HL-60 (cell line): ENCODE measurements around the gene HIVEP1.

Source experiments
- DNase-seq, 2 experiments: peaks; one replicate each; pipeline ENCODE4 v3.0.0-alpha.2; 2010 to 2020; ENCODE audit warnings: low read depth in 1 of 2, low spot score in 1 of 2
- H3K27ac ChIP-seq: fragments of 250-450 bp; sonication (Bioruptor Pico); replicated peaks from 2 replicates; pipeline ENCODE4 v1.5.1; 2020; ENCODE audit warnings: mild to moderate bottlenecking, moderate library complexity
- H3K27me3 ChIP-seq: fragments of 250-450 bp; sonication (Bioruptor Pico); 2 replicates; pipeline ENCODE4 v1.5.1; 2021; ENCODE audit warnings: mild to moderate bottlenecking, moderate library complexity; ENCODE audit not compliant: insufficient read depth, poor library complexity, severe bottlenecking
- H3K4me3 ChIP-seq: replicated peaks from 2 replicates; pipeline ENCODE4 v1.5.1; 2011; ENCODE audit warnings: mild to moderate bottlenecking, control low read depth, low read length; ENCODE audit not compliant: insufficient read depth
- CTCF ChIP-seq: IDR thresholded peaks from one replicate; pipeline ENCODE4 v1.5.1; 2011; ENCODE audit warnings: low read length, control low read depth, inconsistent platforms; ENCODE audit not compliant: insufficient read depth
- GABPA ChIP-seq: IDR thresholded peaks from 2 replicates; pipeline ENCODE4 v1.6.1; 2012; ENCODE audit warnings: low read depth
- POLR2AphosphoS5 ChIP-seq: IDR thresholded peaks from 2 replicates; pipeline ENCODE4 v1.6.1; 2012; ENCODE audit warnings: low read depth
- REST ChIP-seq: IDR thresholded peaks from 2 replicates; pipeline ENCODE4 v1.6.1; 2012; ENCODE audit warnings: low read depth; ENCODE audit not compliant: insufficient replicate concordance
- SPI1 ChIP-seq: IDR thresholded peaks from 2 replicates; pipeline ENCODE4 v1.6.1; 2012; ENCODE audit warnings: low read depth, mild to moderate bottlenecking, borderline replicate concordance

Gene HIVEP1

GRCh38 chr6:11972806-11973205 lies 39.3 kb upstream of the HIVEP1 start:
- Histone ChIP-seq H3K4me3 (no peak overlapping the region), H3K27ac (no peak overlapping the region), H3K27me3 (no peaks in the 10 kb centered on the region)
- TF ChIP-seq SPI1 (no peak), GABPA (no peak), CTCF (no peak), REST (no peak), POLR2AphosphoS5 (no peak)
- no peak for DNase-seq

- no peak for DNase-seq
- TF ChIP-seq CTCF (no peak), POLR2AphosphoS5 (no peak), SPI1 (no peak), GABPA (no peak), REST (no peak)
- no peaks in the 10 kb centered on the region for H3K27me3 ChIP-seq
- H3K27ac ChIP-seq = no peak overlapping the region
- H3K4me3 ChIP-seq = no peak overlapping the region
Observed at GRCh38 chr6:11973238-11973637, 38.9 kb upstream of the HIVEP1 start.

- TF ChIP-seq POLR2AphosphoS5 (no peak), GABPA (no peak), CTCF (no peak), SPI1 (no peak), REST (no peak)
- Histone ChIP-seq H3K4me3 (no peak overlapping the region), H3K27me3 (no peaks in the 10 kb centered on the region), H3K27ac (no peak overlapping the region)
- DNase-seq = no peak
Observed at GRCh38 chr6:11974089-11974488, 38.0 kb upstream of the HIVEP1 start.
